HEK293 (cell line): ENCODE measurements around the gene PCBP3.

Experiments
- CTCF ChIA-PET: fragments of 350-600 bp; formaldehyde crosslinking; extraction: SDS; loops from one replicate; lab custom pipeline; 2021; ENCODE audit warnings: antibody characterized with exemption; lab: Yijun Ruan, JAX
- POLR2A ChIA-PET: fragments of 300-600 bp; formaldehyde crosslinking; extraction: SDS; loops from one replicate; lab custom pipeline; 2020; ENCODE audit warnings: antibody characterized with exemption, inconsistent platforms; lab: Yijun Ruan, JAX
- H3K27ac ChIP-seq: fragments of 200-500 bp; sonication (Bioruptor generic); 2 replicates; pipeline ENCODE4 v1.5.1; 2014; ENCODE audit warnings: low read depth, low read length, control low read depth, inconsistent platforms; ENCODE audit errors: extremely low read depth
- H3K36me3 ChIP-seq, 2 experiments: fragments of 200-500 bp in 1 of 2; sonication (Bioruptor generic) in 1 of 2; 1 replicate in 1 of 2; 2 replicates in 1 of 2; pipeline ENCODE4 v1.5.1; 2014 to 2017; ENCODE audit warnings: inconsistent platforms in 2 of 2, low read length in 2 of 2; ENCODE audit not compliant: control insufficient read depth in 2 of 2, insufficient read depth in 1 of 2
- H3K4me1 ChIP-seq: fragments of 200-500 bp; sonication (Bioruptor generic); 2 replicates; pipeline ENCODE4 v1.5.1; 2014; ENCODE audit warnings: mild to moderate bottlenecking, low read length, inconsistent platforms; ENCODE audit not compliant: control insufficient read depth, insufficient read depth
- H3K4me3 ChIP-seq: 2 replicates; pipeline ENCODE4 v1.5.1; 2011; ENCODE audit warnings: low read depth, mild to moderate bottlenecking, control low read depth, low read length, moderate library complexity
- H3K9me3 ChIP-seq: fragments of 200-500 bp; sonication (Bioruptor generic); 2 replicates; pipeline ENCODE4 v1.5.1; 2014; ENCODE audit warnings: low read depth, low read length, inconsistent platforms; ENCODE audit not compliant: control insufficient read depth, insufficient read depth
- CTCF ChIP-seq: fragments of 450-650 bp; formaldehyde crosslinking; IDR thresholded peaks from 2 replicates; pipeline ENCODE4 v1.5.1; 2016; ENCODE audit warnings: missing biosample characterization, missing genetic modification characterization
- EGR2 ChIP-seq: fragments of 450-650 bp; formaldehyde crosslinking; IDR thresholded peaks from 2 replicates; pipeline ENCODE4 v1.5.1; 2016; ENCODE audit warnings: low read depth, missing biosample characterization, missing genetic modification characterization
- ELK4 ChIP-seq: IDR thresholded peaks from 2 replicates; pipeline ENCODE4 v1.6.1; 2011; ENCODE audit warnings: mild to moderate bottlenecking, low read depth, low read length, borderline replicate concordance
- PRDM1 ChIP-seq: fragments of 450-650 bp; formaldehyde crosslinking; IDR thresholded peaks from 2 replicates; pipeline ENCODE4; 2016; ENCODE audit warnings: missing biosample characterization, missing genetic modification characterization
- SCRT1 ChIP-seq: fragments of 450-650 bp; formaldehyde crosslinking; IDR thresholded peaks from 2 replicates; pipeline ENCODE4 v1.5.1; 2016; ENCODE audit warnings: missing biosample characterization, missing genetic modification characterization, borderline replicate concordance
- ZFP41 ChIP-seq: fragments of 450-650 bp; formaldehyde crosslinking; IDR thresholded peaks from 2 replicates; pipeline ENCODE4 v1.5.1; 2016; ENCODE audit warnings: missing biosample characterization, missing genetic modification characterization, borderline replicate concordance
- ZNF112 ChIP-seq: fragments of 450-650 bp; formaldehyde crosslinking; IDR thresholded peaks from 2 replicates; pipeline ENCODE4 v1.5.0; 2017; ENCODE audit warnings: missing biosample characterization, missing genetic modification characterization
- ZNF121 ChIP-seq: fragments of 450-650 bp; formaldehyde crosslinking; IDR thresholded peaks from 2 replicates; pipeline ENCODE4 v1.5.1; 2016; ENCODE audit warnings: missing biosample characterization, missing genetic modification characterization
- ZNF140 ChIP-seq: fragments of 450-650 bp; formaldehyde crosslinking; IDR thresholded peaks from 2 replicates; pipeline ENCODE4 v1.5.1; 2016; ENCODE audit warnings: missing biosample characterization, missing genetic modification characterization
- ZNF280D ChIP-seq: fragments of 450-650 bp; formaldehyde crosslinking; IDR thresholded peaks from 2 replicates; pipeline ENCODE4 v1.5.1; 2016; ENCODE audit warnings: missing biosample characterization, missing genetic modification characterization
- ZNF341 ChIP-seq: fragments of 450-650 bp; formaldehyde crosslinking; IDR thresholded peaks from 2 replicates; pipeline ENCODE4; 2016; ENCODE audit warnings: low read depth, missing biosample characterization, missing genetic modification characterization
- ZNF398 ChIP-seq: fragments of 450-650 bp; formaldehyde crosslinking; IDR thresholded peaks from 2 replicates; pipeline ENCODE4 v1.5.1; 2017; ENCODE audit warnings: missing biosample characterization, missing genetic modification characterization
- ZNF558 ChIP-seq: fragments of 450-650 bp; formaldehyde crosslinking; IDR thresholded peaks from 2 replicates; pipeline ENCODE4 v1.5.1; 2016; ENCODE audit warnings: missing biosample characterization, missing genetic modification characterization
- ZNF626 ChIP-seq: fragments of 450-650 bp; sonication (Bioruptor Pico); formaldehyde crosslinking; IDR thresholded peaks from 2 replicates; pipeline ENCODE4 v1.5.1; 2018; ENCODE audit warnings: missing biosample characterization, missing genetic modification characterization, inconsistent platforms
- ZNF776 ChIP-seq: fragments of 450-650 bp; formaldehyde crosslinking; IDR thresholded peaks from 2 replicates; pipeline ENCODE4 v1.5.0; 2017; ENCODE audit warnings: missing biosample characterization, missing genetic modification characterization, borderline replicate concordance
- ZNF785 ChIP-seq: fragments of 450-650 bp; formaldehyde crosslinking; IDR thresholded peaks from 2 replicates; pipeline ENCODE4 v1.5.1; 2016; ENCODE audit warnings: missing biosample characterization, missing genetic modification characterization

The PCBP3 gene

GRCh38 chr21:45957551-45957950 is 314.0 kb downstream of the PCBP3 start:
- ChIA-PET POLR2A (no interaction called here), CTCF (interaction anchor here (0.9 kb wide), 1 partner anchor 13 kb away, joined by 6 read pairs; no protein-coding TSS in a partner anchor)
- no peaks in the 10 kb centered on the region for H3K36me3 ChIP-seq
- no peaks in the 10 kb centered on the region for H3K9me3 ChIP-seq
- H3K27ac ChIP-seq: no peak overlapping the region
- H3K4me1 ChIP-seq: no peaks in the 10 kb centered on the region
- TF ChIP-seq SCRT1 (tag by site-specific recombination): no peak
- H3K4me3 ChIP-seq: no peak overlapping the region

GRCh38 chr21:45957981-45958600 is 314.6 kb downstream of the PCBP3 start:
- Histone ChIP-seq H3K27ac (no peak overlapping the region), H3K4me3 (no peak overlapping the region), H3K36me3 (no peaks in the 10 kb centered on the region), H3K4me1 (no peaks in the 10 kb centered on the region), H3K9me3 (no peaks in the 10 kb centered on the region; the same call in 1 of the 2 replicates)
- ChIA-PET CTCF (interaction anchor here (0.7 to 0.9 kb wide), 2 partner anchors 13 to 778 kb away, joined by 4 to 6 read pairs; no protein-coding TSS in a partner anchor), POLR2A (no interaction called here)
- TF ChIP-seq ZNF121 (tag by site-specific recombination) (no peak), ZNF776 (tag by site-specific recombination) (no peak), CTCF (tag by site-specific recombination) (no peak), PRDM1 (tag by site-specific recombination) (no peak), ZNF785 (tag by site-specific recombination) (no peak), ZNF626 (tag by site-specific recombination) (no peak)

GRCh38 chr21:45959182-45959581 is 315.7 kb downstream of the PCBP3 start:
- ChIA-PET CTCF (interaction anchor here (1.0 kb wide), 1 partner anchor 11 kb away, joined by 3 read pairs; no protein-coding TSS in a partner anchor), POLR2A (no interaction called here)
- Histone ChIP-seq H3K36me3 (no peaks in the 10 kb centered on the region), H3K9me3 (no peaks in the 10 kb centered on the region; the same call in 1 of the 2 replicates), H3K4me1 (no peaks in the 10 kb centered on the region), H3K4me3 (no peak overlapping the region), H3K27ac (no peak overlapping the region)
- no peak for TF ChIP-seq ZFP41 (tag by site-specific recombination)
- TF ChIP-seq ELK4: no peak

GRCh38 chr21:45959779-45960390 is 316.4 kb downstream of the PCBP3 start:
- Histone ChIP-seq H3K27ac (no peak overlapping the region), H3K4me3 (no peak overlapping the region), H3K4me1 (no peaks in the 10 kb centered on the region), H3K36me3 (no peaks in the 10 kb centered on the region), H3K9me3 (no peaks in the 10 kb centered on the region; the same call in 1 of the 2 replicates)
- ChIA-PET CTCF (interaction anchor here (1.0 kb wide), 1 partner anchor 10 kb away, joined by 3 read pairs; no protein-coding TSS in a partner anchor), POLR2A (no interaction called here)
- no peak for TF ChIP-seq ZNF140
- no peak for TF ChIP-seq ZNF112 (tag by site-specific recombination)
- no peak for TF ChIP-seq ZNF558 (tag by site-specific recombination)
- no peak for TF ChIP-seq ZNF280D (tag by site-specific recombination)
- no peak for TF ChIP-seq ZNF341
- TF ChIP-seq EGR2 (tag by site-specific recombination): no peak
- no peak for TF ChIP-seq ZNF398 (tag by site-specific recombination)
